SK-N-MC (cell line): ENCODE measurements around the gene ABHD13.

ENCODE experiments used
- EZH2 ChIP-seq: fragments of 200-600 bp; sonication (generic); IDR thresholded peaks from one replicate; pipeline ENCODE4 v1.6.1; 2017; ENCODE audit warnings: antibody characterized with exemption
- POLR2AphosphoS5 ChIP-seq: IDR thresholded peaks from 2 replicates; pipeline ENCODE4 v1.6.1; 2012; ENCODE audit warnings: mild to moderate bottlenecking, low read depth, low read length, borderline replicate concordance

- TF ChIP-seq EZH2 (no peak), POLR2AphosphoS5 (no peak)
These were observed 7.2 kb downstream of the ABHD13 start for GRCh38 chr13:108225440-108225839.
